Activated CD4-positive, alpha-beta T cell treated with anti-CD3 and anti-CD28 coated beads for 4 hours (primary cell): ENCODE data around the gene ERP44.

Experiments
- DNase-seq, 2 donors: peaks; one replicate each; pipeline ENCODE4 v3.0.0-alpha.2; 2020

The ERP44 gene

DNA sequence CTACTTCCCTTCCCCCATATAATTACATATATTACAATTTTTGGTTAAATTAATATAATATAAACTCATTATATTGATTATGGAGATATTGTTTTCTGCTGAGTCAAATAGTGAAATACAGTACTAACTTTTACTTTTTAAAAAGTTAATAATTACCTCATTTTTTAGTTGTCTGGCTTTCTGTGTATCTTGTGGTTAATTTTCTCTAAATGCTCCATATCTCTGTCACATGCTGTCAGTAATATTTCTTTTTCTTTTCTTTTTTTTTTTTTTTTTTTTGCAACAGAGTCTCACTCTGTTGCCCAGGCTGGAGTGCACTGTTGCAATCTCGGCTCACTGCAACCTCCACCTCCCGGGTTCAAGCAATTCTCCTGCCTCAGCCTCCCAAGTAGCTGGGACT, 169.1 kb downstream of the ERP44 start:
- DNase-seq: no peak
